SK-MEL-5 (cell line): ENCODE data around the gene PRUNE2. TPM values are rescaled to one million over a fixed set of nuclear protein-coding genes. Genes with fewer than 3 reads are reported as not detected.

Experiments used
- DNase-seq: peaks from one replicate; pipeline ENCODE4 v3.0.0-alpha.2; 2016; ENCODE audit warnings: low read depth, low spot score
- in situ Hi-C: cut with HindIII; loops from 2 replicates; pipeline ENCODE4 v1.10.0; 2016; ENCODE audit warnings: low sequenced_read_pairs, high pct_unique_total_duplicates, low pct_unique_long_range_greater_than_20kb
- total RNA-seq: library from RNA; depleted of rRNA; stranded (reverse); fragments of >200 nt; shearing (Covaris generic); gene quantifications from 2 replicates; pipeline ENCODE4 v1.2.3, GENCODE V29; 2014

Gene PRUNE2
- total RNA-seq, 1 experiment from 2014 or later: 90.9 TPM

- DNase-seq: no peak
- in situ Hi-C loops: no loop called here
Observed at GRCh38 chr9:76699971-76700370, 205.9 kb downstream of the PRUNE2 start.

DNA sequence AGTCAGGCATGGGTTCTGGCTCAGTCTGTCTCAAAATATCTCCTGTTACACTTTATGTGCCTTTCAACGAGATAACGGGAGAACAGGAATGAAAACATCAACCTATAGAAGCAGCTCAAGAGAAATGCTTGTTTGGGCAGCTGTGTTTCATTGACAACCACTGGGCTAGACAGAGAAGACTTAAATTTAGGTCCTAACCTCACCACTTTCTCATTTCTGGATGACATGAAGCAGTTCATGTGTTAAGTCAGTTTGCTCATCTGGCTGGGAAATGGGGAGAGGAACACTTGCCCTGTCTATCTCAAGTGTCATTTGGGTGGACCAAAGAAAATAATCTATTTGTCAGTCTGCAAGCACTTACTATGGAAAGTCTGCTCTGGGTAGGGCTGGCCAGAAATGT, 208.4 kb downstream of the PRUNE2 start:
- in situ Hi-C loops: no loop called here
- no peak for DNase-seq

GRCh38 chr9:76697081-76697480, 208.8 kb downstream of the PRUNE2 start:
- DNase-seq: no peak
- in situ Hi-C loops: no loop called here

DNA sequence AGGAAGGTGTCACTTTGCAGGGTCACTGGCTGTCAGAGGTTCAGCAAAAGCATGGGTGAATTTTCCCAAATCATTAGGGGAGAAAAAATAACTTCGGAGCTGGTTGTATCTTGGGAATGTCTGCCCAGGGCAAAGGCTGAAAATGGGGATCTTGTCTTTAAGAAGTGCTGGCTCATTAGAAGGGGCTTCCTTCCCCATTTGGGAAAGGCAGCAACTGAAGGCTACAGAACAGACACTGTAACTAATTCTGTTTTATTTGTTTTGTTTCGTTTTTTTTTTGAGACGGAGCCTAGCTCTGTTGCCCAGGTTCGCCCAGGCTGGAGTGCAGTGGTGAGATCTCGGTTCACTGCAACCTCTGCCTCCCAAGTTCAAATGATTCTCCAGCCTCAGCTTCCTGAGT, 212.0 kb downstream of the PRUNE2 start:
- in situ Hi-C loops: no loop called here
- no peak for DNase-seq

DNA sequence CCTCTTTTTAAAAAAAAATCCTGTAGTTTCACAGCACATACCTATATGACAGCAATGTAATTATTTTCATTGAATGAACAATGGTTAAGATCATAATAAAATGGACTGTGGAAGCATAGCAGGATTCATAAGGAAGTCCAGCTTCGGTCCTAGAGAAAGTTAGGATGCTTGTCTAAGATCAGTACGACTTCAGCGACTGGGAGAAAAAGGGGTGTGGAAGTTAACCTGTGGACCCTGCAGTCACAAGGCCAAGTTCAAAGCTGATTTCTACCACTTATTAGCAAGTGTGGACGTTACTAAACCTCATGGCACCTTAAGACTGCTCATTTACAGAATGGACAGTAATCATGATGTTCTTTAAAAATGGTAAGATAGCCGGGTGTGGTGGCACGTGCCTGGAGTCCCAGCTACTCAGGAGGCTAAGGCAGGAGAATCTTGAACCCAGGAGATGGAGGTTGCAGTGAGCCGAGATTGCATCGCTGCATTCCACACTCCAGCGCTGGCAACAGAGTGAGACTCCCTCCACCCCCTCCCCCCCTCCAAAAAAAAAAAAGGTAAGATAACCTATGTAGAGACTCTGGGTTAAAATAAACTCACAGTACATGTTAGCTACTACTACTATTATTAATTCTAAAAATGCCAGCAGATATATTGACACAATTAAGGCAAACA, 213.3 kb downstream of the PRUNE2 start:
- in situ Hi-C loops: no loop called here
- DNase-seq: no peak

GRCh38 chr9:76691517-76692313, 214.2 kb downstream of the PRUNE2 start:
- DNase-seq: no peak
- in situ Hi-C loops: no loop called here

DNA sequence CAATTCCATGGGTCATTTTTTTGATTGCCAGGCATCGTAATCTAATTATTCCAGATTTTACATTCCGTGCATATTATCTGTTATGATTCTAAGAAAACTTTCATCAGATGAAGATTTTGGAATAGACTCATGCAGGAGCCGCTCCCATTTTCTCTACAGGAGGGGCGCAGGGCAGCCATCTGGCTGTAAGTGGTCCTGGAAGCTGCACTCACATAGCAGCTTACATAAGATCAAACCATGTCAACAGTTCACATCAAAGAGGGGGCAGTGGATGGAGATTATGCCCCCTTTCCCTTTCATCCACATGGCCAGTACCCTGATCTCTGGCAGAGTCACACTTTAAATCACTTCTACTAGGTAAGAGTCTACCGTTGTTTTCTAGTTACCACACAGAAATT, 214.9 kb downstream of the PRUNE2 start:
- in situ Hi-C loops: no loop called here
- DNase-seq: no peak

GRCh38 chr9:76690246-76690972, 215.5 kb downstream of the PRUNE2 start:
- in situ Hi-C loops: no loop called here
- DNase-seq: no peak

DNA sequence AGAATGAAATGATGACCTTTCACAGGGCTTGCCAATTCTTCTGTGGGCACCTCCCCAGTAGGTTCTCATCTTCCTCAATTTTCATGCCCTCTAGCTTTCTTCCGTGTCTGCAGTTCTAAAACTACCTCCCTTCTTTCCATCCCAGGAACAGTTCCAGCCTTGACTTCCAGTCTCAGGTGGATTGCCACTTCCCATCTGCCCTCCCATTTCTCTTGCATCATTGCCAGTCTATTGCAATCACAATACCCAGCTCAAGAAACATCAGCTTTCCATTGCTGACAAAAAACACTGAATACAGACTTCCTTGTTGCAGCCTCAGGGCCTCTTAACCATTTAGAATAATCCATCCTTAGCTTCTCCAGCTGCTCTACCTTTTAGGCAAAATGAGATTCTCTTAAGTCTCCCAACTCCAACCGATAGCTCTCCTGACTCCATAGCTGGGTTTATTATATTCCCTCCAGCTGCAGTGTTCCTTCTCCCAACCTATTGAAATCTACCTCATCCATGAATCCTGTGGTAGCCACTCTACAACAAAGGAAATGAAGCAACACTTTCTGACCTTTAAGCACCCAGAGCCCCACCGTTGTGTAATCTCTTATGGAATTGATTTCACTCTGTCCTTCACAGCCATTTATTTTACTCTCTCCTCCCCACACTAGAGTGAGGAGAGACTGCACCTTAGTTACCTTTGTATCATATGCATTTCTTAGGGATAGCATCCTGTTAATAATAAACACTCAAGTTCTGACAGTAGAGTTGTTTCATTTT, 217.3 kb downstream of the PRUNE2 start:
- in situ Hi-C loops: no loop called here
- no peak for DNase-seq

- peak; percentile 24 for DNase-seq
- in situ Hi-C loops: no loop called here
Observed at GRCh38 chr9:76687861-76688391, 218.0 kb downstream of the PRUNE2 start.

GRCh38 chr9:76686756-76687155, 219.2 kb downstream of the PRUNE2 start:
- in situ Hi-C loops: no loop called here
- DNase-seq: no peak

DNA sequence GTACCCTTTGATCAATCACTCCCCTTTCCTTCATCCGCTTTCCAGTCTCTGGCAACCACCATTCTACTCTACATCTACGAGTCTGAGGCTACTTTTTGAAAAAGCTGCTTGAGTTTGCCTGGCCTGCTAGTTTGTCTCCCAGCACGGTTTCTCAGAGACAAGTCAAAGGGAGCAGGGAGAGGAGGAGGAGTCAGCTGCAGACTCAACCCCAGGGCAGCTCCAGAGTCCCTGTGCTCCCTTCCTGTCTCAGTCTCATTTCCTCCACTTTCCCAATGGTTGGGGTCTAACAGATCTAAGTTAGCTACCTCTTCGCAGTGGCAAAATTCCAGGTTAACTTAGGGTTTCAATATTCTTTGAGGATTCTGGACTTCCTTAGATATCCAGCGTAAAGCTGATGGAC, 221.7 kb downstream of the PRUNE2 start:
- in situ Hi-C loops: no loop called here
- DNase-seq: no peak

GRCh38 chr9:76681556-76681955, 224.4 kb downstream of the PRUNE2 start:
- DNase-seq: no peak
- in situ Hi-C loops: no loop called here

DNA sequence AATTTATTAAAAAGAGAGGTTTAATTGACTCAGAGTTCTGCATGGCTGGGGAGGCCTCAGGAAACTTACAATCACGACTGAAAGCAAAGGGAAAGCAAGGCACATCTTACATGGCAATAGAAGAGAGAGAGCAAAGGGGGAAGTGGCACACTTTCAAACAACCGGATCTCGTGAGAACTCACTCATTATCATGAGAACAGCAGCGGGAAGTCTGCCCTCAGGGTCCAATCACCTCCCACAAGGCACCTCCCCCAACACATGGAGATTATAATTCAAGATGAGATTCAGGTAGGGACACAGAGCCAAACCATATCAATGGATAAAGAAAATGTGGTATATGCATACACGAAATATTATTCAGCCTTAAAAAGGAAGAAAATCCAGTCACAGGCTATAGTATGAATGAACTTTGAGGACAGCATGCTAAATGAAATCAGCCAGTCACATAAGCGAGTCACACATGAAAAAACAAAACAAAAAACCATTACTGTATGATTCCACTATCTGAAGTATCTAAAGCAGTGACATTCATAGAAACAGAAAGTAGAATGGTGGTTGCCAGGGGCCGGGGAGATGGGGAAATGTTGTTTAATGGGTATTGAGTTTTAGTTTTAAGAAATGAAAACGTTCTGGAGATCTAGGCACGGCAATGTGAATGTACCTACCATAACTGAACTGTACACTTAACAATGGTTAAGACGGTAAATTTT, 225.0 kb downstream of the PRUNE2 start:
- no peak for DNase-seq
- in situ Hi-C loops: no loop called here

- no peak for DNase-seq
- in situ Hi-C loops: no loop called here
Observed at GRCh38 chr9:76677481-76678055, 228.3 kb downstream of the PRUNE2 start.

DNA sequence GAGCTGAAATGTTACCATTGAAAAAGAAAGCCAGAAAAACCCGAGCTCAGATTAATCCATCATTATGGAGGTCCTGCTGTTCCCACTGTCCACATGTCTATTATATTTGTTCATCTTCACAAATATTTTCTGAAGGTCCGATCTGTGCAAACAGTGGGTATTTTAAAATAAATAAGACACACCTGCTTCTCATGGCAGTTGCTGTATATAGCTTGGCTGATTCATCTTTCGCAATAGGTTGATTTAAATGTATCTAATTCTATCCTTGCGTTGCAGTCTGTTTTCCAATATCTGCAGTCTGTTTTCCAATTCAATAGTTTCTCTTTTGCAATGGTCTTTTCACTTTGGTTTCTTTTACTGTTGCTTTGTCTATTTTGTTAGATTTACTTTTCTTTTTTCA, 229.1 kb downstream of the PRUNE2 start:
- in situ Hi-C loops: no loop called here
- no peak for DNase-seq

- DNase-seq: no peak
- in situ Hi-C loops: no loop called here
Observed at GRCh38 chr9:76667521-76667957, 238.4 kb downstream of the PRUNE2 start.
